C4-2B (cell line): ENCODE data around the gene HIF3A.
"Not testable (repeated sequence)": the region's sequence is repeated elsewhere in the genome, so short reads cannot be mapped to it uniquely, and the experiment has no call there.

Experiments
- H3K27ac ChIP-seq: fragments of 450-650 bp; 2 replicates; pipeline ENCODE4 v1.5.1; 2017
- CTCF ChIP-seq: fragments of 450-650 bp; conservative IDR thresholded peaks from 2 replicates; pipeline ENCODE4 v1.5.1; 2017; ENCODE audit warnings: mild to moderate bottlenecking
- ZFX ChIP-seq: fragments of 450-650 bp; IDR thresholded peaks from 2 replicates; pipeline ENCODE4 v1.6.1; 2017

Gene HIF3A

GRCh38 chr19:46265217-46265828, 31.5 kb upstream of the HIF3A start:
- no peak overlapping the region for H3K27ac ChIP-seq
- TF ChIP-seq ZFX (no peak), CTCF (peak; percentile 73)

- no peak overlapping the region for H3K27ac ChIP-seq
- no peak for TF ChIP-seq ZFX
- TF ChIP-seq CTCF, result no peak
Observed at GRCh38 chr19:46269101-46269500, 27.7 kb upstream of the HIF3A start.

- TF ChIP-seq ZFX, result no peak
- no peak for TF ChIP-seq CTCF
- no peak overlapping the region for H3K27ac ChIP-seq
Observed at GRCh38 chr19:46270521-46271256, 26.2 kb upstream of the HIF3A start.

- no peak for TF ChIP-seq ZFX
- no peak for TF ChIP-seq CTCF
- H3K27ac ChIP-seq, result no peak overlapping the region
Observed at GRCh38 chr19:46271481-46272197, 25.2 kb upstream of the HIF3A start.

GRCh38 chr19:46273931-46274330, 22.9 kb upstream of the HIF3A start:
- not testable (repeated sequence) for H3K27ac ChIP-seq

GRCh38 chr19:46279177-46279576, 17.7 kb upstream of the HIF3A start:
- TF ChIP-seq ZFX (no peak), CTCF (no peak)

GRCh38 chr19:46283771-46284170, 13.1 kb upstream of the HIF3A start:
- no peak overlapping the region for H3K27ac ChIP-seq
- TF ChIP-seq CTCF (no peak), ZFX (no peak)

More at GRCh38 chr19:46279177-46279576, 17.7 kb upstream of the HIF3A start:
- no peak overlapping the region for H3K27ac ChIP-seq
